Suppressor macrophage treated with lipopolysaccharide for 1 hour (primary cell): ENCODE measurements around the gene RGS7.
"Not testable (repeated sequence)": the region's sequence is repeated elsewhere in the genome, so short reads cannot be mapped to it uniquely, and the experiment has no call there.

ENCODE experiments used
- DNase-seq, 3 donors: peaks; one replicate each; pipeline ENCODE4 v3.0.0-alpha.2; 2020 to 2022

The RGS7 gene

GRCh38 chr1:240967070-240967724, 389.8 kb downstream of the RGS7 start:
- DNase-seq = no peak

- no peak for DNase-seq
Measured at GRCh38 chr1:240965581-240966091, 391.4 kb downstream of the RGS7 start.

- DNase-seq = no peak
Measured at GRCh38 chr1:240962086-240962485, 394.9 kb downstream of the RGS7 start.

- no peak for DNase-seq
Measured at GRCh38 chr1:240956424-240956823, 400.6 kb downstream of the RGS7 start.

- no peak for DNase-seq
Measured at GRCh38 chr1:240956020-240956419, 401.0 kb downstream of the RGS7 start.

GRCh38 chr1:240947438-240948224, 409.4 kb downstream of the RGS7 start:
- no peak for DNase-seq

- DNase-seq = peak in 1 of 3 donors; percentile 7
Measured at GRCh38 chr1:240946926-240947325, 410.1 kb downstream of the RGS7 start.

- no peak for DNase-seq
Measured at GRCh38 chr1:240942901-240943300, 414.1 kb downstream of the RGS7 start.

GRCh38 chr1:240941701-240942370, 415.2 kb downstream of the RGS7 start:
- DNase-seq = no peak

GRCh38 chr1:240936911-240937668, 419.9 kb downstream of the RGS7 start:
- no peak for DNase-seq

GRCh38 chr1:240935920-240936319, 421.1 kb downstream of the RGS7 start:
- DNase-seq = no peak

- DNase-seq = no peak
Measured at GRCh38 chr1:240931031-240931430, 426.0 kb downstream of the RGS7 start.

- DNase-seq = no peak
Measured at GRCh38 chr1:240928265-240928664, 428.7 kb downstream of the RGS7 start.

GRCh38 chr1:240927821-240928220, 429.2 kb downstream of the RGS7 start:
- no peak for DNase-seq

- DNase-seq = no peak
Measured at GRCh38 chr1:240925273-240925672, 431.7 kb downstream of the RGS7 start.

- no peak for DNase-seq
Measured at GRCh38 chr1:240917976-240918375, 439.0 kb downstream of the RGS7 start.

- no peak for DNase-seq
Measured at GRCh38 chr1:240914506-240914905, 442.5 kb downstream of the RGS7 start.

- DNase-seq = no peak
Measured at GRCh38 chr1:240912821-240913220, 444.2 kb downstream of the RGS7 start.

- no peak for DNase-seq
Measured at GRCh38 chr1:240909701-240910457, 447.1 kb downstream of the RGS7 start.

GRCh38 chr1:240906477-240906876, 450.5 kb downstream of the RGS7 start:
- DNase-seq = no peak

GRCh38 chr1:240905225-240905765, 451.7 kb downstream of the RGS7 start:
- DNase-seq = no peak

GRCh38 chr1:240895424-240895823, 461.6 kb downstream of the RGS7 start:
- not testable (repeated sequence) for DNase-seq
